Neural progenitor cell (in vitro differentiated cells): ENCODE measurements around the gene CEP97. TPM values are rescaled to one million over a fixed set of nuclear protein-coding genes. Genes with fewer than 3 reads are reported as not detected.

Experiments
- DNase-seq: peaks from one replicate; pipeline ENCODE4 v3.0.0-alpha.2; 2016; ENCODE audit warnings: low spot score
- H2AFZ ChIP-seq: fragments of 200-600 bp; sonication (generic); replicated peaks from 2 replicates; pipeline ENCODE4 v1.6.1; 2016; ENCODE audit warnings: antibody characterized with exemption
- H3F3A ChIP-seq: fragments of 200-600 bp; sonication (generic); 2 replicates; pipeline ENCODE4 v1.6.1; 2016; ENCODE audit warnings: antibody characterized with exemption, low read depth
- H3K27ac ChIP-seq: fragments of 200-600 bp; sonication (generic); 2 replicates; pipeline ENCODE4 v1.5.1; 2016; ENCODE audit warnings: mild to moderate bottlenecking
- H3K27me3 ChIP-seq: fragments of 200-600 bp; sonication (generic); 2 replicates; pipeline ENCODE4 v1.6.1; 2016; ENCODE audit warnings: mild to moderate bottlenecking, moderate library complexity
- H3K36me3 ChIP-seq: fragments of 200-600 bp; sonication (generic); 2 replicates; pipeline ENCODE4 v1.5.1; 2016
- H3K4me1 ChIP-seq: fragments of 200-600 bp; sonication (generic); 2 replicates; pipeline ENCODE4 v1.6.1; 2016; ENCODE audit warnings: mixed run types
- H3K4me2 ChIP-seq: fragments of 200-600 bp; sonication (generic); 2 replicates; pipeline ENCODE4 v1.6.1; 2016
- H3K4me3 ChIP-seq: fragments of 200-600 bp; sonication (generic); 2 replicates; pipeline ENCODE4 v1.5.1; 2016
- H3K79me2 ChIP-seq: fragments of 200-600 bp; sonication (generic); 2 replicates; pipeline ENCODE4 v1.6.1; 2016; ENCODE audit warnings: low read depth
- H3K9ac ChIP-seq: fragments of 200-600 bp; sonication (generic); 2 replicates; pipeline ENCODE4 v1.6.1; 2016
- H3K9me3 ChIP-seq: fragments of 200-600 bp; sonication (generic); 2 replicates; pipeline ENCODE4 v1.5.1; 2016; ENCODE audit warnings: low read depth
- H4K20me1 ChIP-seq: fragments of 200-600 bp; sonication (generic); 2 replicates; pipeline ENCODE4 v1.6.1; 2016; ENCODE audit warnings: low read depth
- H3K27ac Mint-ChIP-seq: 3 replicates; pipeline ENCODE4 v1.8.0; 2021; ENCODE audit warnings: mixed read lengths
- H3K27me3 Mint-ChIP-seq: 2 replicates; pipeline ENCODE4 v1.8.0; 2022; ENCODE audit warnings: low read depth, mild to moderate bottlenecking, inconsistent platforms, moderate library complexity, mixed read lengths; ENCODE audit not compliant: insufficient read depth
- H3K36me3 Mint-ChIP-seq: 3 replicates; pipeline ENCODE4 v1.8.0; 2021; ENCODE audit warnings: mixed read lengths
- H3K4me1 Mint-ChIP-seq: 3 replicates; pipeline ENCODE4 v1.8.0; 2021; ENCODE audit warnings: mixed read lengths
- H3K4me3 Mint-ChIP-seq: 3 replicates; pipeline ENCODE4 v1.8.0; 2021; ENCODE audit warnings: mild to moderate bottlenecking, moderate library complexity, mixed read lengths
- H3K9me3 Mint-ChIP-seq: 3 replicates; pipeline ENCODE4 v1.8.0; 2020; ENCODE audit warnings: mixed read lengths
- CTCF ChIP-seq: fragments of 200-600 bp; sonication (generic); IDR thresholded peaks from 2 replicates; pipeline ENCODE4 v1.5.1; 2017; ENCODE audit warnings: antibody characterized with exemption, mild to moderate bottlenecking
- EZH2 ChIP-seq: fragments of 200-600 bp; sonication (generic); IDR thresholded peaks from 2 replicates; pipeline ENCODE4 v1.6.1; 2017; ENCODE audit warnings: antibody characterized with exemption, mild to moderate bottlenecking, moderate library complexity
- EZH2phosphoT487 ChIP-seq: fragments of 200-600 bp; sonication (generic); IDR thresholded peaks from 2 replicates; pipeline ENCODE4 v1.6.1; 2017; ENCODE audit warnings: antibody characterized with exemption
- total RNA-seq: library from RNA; depleted of rRNA; stranded (reverse); fragments of >200 nt; gene quantifications from 2 replicates; pipeline ENCODE4 v1.2.3, GENCODE V29; 2015; ENCODE audit warnings: low replicate concordance

CEP97 gene
- total RNA-seq, 1 donor from 2014 or later: 46.1 TPM

- Histone ChIP-seq H3K9ac (no peak overlapping the region), H3K9me3 (no peaks in the 10 kb centered on the region), H3K27ac (no peak overlapping the region), H3K4me2 (no peak overlapping the region), H3K4me1 (no peaks in the 10 kb centered on the region), H3K79me2 (no peaks in the 10 kb centered on the region), H3K27me3 (no peaks in the 10 kb centered on the region), H3K36me3 (peaks cover 6% of the 10 kb centered on the region), H2AFZ (no peak overlapping the region), H4K20me1 (no peaks in the 10 kb centered on the region), H3K4me3 (no peak overlapping the region), H3F3A (no peaks in the 10 kb centered on the region)
- TF ChIP-seq EZH2phosphoT487: no peak
- TF ChIP-seq EZH2: no peak
- TF ChIP-seq CTCF: no peak
- H3K9me3 Mint-ChIP-seq: peaks cover 2% of the 10 kb centered on the region
- no peaks in the 10 kb centered on the region for H3K4me1 Mint-ChIP-seq
- peaks cover 11% of the 10 kb centered on the region for H3K36me3 Mint-ChIP-seq
- no peak overlapping the region for H3K4me3 Mint-ChIP-seq
- DNase-seq: no peak
- no peaks in the 10 kb centered on the region for H3K27me3 Mint-ChIP-seq
- no peak overlapping the region for H3K27ac Mint-ChIP-seq
Measured at GRCh38 chr3:101803939-101804338, 79.5 kb downstream of the CEP97 start.

- Mint-ChIP-seq H3K4me3 (no peak overlapping the region), H3K9me3 (no peaks in the 10 kb centered on the region), H3K36me3 (peaks cover 5% of the 10 kb centered on the region), H3K27me3 (no peaks in the 10 kb centered on the region), H3K4me1 (no peaks in the 10 kb centered on the region), H3K27ac (no peak overlapping the region)
- H3K9ac ChIP-seq: no peak overlapping the region
- H3K9me3 ChIP-seq: no peaks in the 10 kb centered on the region
- H2AFZ ChIP-seq: no peak overlapping the region
- H3K27me3 ChIP-seq: no peaks in the 10 kb centered on the region
- H3F3A ChIP-seq: no peaks in the 10 kb centered on the region
- no peak for DNase-seq
- H4K20me1 ChIP-seq: no peaks in the 10 kb centered on the region
- H3K4me3 ChIP-seq: no peak overlapping the region
- H3K79me2 ChIP-seq: no peaks in the 10 kb centered on the region
- peaks cover 7% of the 10 kb centered on the region for H3K4me1 ChIP-seq
- TF ChIP-seq EZH2 (no peak), EZH2phosphoT487 (no peak), CTCF (no peak)
- no peak overlapping the region for H3K4me2 ChIP-seq
- no peak overlapping the region for H3K27ac ChIP-seq
- H3K36me3 ChIP-seq: peaks cover 6% of the 10 kb centered on the region
Measured at GRCh38 chr3:101806491-101806890, 82.1 kb downstream of the CEP97 start.

- Histone ChIP-seq H3K4me1 (peaks cover 7% of the 10 kb centered on the region), H3K27me3 (no peaks in the 10 kb centered on the region), H3K9ac (no peak overlapping the region), H3K4me2 (no peak overlapping the region), H4K20me1 (no peaks in the 10 kb centered on the region), H3K27ac (no peak overlapping the region), H3F3A (no peaks in the 10 kb centered on the region), H3K79me2 (no peaks in the 10 kb centered on the region), H2AFZ (no peak overlapping the region), H3K4me3 (no peak overlapping the region), H3K9me3 (no peaks in the 10 kb centered on the region), H3K36me3 (peaks cover 6% of the 10 kb centered on the region)
- TF ChIP-seq EZH2phosphoT487 (no peak), CTCF (no peak), EZH2 (no peak)
- Mint-ChIP-seq H3K27me3 (no peaks in the 10 kb centered on the region), H3K36me3 (peaks cover 1% of the 10 kb centered on the region), H3K9me3 (no peaks in the 10 kb centered on the region), H3K4me3 (no peak overlapping the region), H3K27ac (no peak overlapping the region), H3K4me1 (no peaks in the 10 kb centered on the region)
- no peak for DNase-seq
Measured at GRCh38 chr3:101807888-101808287, 83.5 kb downstream of the CEP97 start.
